NCI-H1417 treated with DMSO at 0.1 percent for 48 hours (cell line): Measurements from ENCODE around the gene KIAA1755.
"Not testable (repeated sequence)": the region's sequence is repeated elsewhere in the genome, so short reads cannot be mapped to it uniquely, and the experiment has no call there.

Experiments
- DNase-seq: peaks from one replicate; lab custom pipeline; 2025; lab: John Stamatoyannopoulos, UW

The KIAA1755 gene

DNA sequence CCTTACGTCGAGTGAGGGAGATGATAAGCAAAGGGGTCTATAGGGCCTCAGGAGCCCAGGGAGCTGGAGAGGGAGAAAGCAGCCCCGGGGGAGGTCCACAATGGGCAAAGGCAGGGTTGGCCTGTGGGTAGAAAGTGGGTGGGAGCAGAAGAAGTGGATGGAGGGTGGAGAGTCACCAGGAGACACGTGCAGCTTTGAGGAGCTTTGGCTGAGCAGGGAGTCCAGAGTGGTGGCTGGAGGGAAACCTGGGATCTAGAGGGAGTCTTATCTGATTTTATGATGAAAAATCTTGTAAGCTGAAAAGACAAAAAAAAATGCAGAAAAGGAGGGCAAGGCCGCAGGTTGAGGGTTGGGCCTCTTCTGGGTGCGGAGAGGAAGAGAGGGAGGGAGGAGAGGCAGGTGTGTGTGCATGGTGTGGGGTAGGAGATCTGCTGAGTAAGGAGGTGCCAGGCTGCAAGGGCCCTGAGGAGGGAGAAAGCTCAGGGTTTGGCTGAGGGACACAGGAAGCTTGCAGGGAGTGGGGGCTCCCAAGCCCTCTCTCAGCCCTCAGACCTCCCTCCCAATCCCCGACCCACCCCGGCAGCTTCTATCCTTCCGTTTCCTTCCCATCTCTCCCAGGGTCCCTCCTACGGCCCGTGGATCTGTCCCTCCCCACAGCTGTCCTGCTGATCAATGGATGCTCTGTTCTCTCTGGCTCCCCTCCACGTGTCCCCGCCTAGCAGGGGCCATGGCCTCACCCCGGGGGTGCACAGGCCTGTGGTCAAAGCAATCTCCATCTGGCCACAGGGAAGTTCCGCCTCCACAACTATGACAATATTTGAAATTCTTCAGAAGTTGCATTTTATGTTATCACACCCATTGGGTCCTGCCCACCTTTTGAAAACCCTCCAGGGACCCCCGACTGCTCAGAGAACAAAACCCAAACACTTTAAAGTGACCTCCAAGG lies 26.3 kb upstream of the KIAA1755 start:
- no peak for DNase-seq

DNA sequence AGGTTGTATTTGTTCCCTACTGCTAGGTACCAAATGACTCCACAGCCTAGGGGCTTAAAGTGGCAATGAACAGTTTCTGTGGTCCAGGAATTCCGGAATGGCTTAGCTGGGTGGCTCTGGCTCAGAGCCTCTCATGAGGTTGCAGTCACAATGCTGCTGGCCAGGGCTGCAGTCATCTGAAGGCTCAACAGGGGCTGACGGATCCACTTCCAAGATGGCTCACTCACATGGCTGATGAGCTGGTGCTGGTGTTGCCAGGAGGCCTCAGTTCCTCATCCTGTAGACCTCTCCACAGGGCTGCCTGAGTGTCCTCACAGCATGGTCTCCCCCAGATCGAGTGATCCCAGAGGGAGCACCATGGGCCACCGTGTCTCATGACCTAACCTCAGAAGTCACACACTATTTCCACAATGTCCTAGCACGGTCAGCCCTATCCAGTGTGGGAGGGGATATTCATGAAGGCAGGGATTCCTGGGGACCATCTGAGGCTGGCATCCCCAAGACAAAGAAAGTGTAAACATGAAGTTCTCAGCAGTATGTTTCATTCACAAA lies 24.4 kb upstream of the KIAA1755 start:
- DNase-seq, result no peak

DNA sequence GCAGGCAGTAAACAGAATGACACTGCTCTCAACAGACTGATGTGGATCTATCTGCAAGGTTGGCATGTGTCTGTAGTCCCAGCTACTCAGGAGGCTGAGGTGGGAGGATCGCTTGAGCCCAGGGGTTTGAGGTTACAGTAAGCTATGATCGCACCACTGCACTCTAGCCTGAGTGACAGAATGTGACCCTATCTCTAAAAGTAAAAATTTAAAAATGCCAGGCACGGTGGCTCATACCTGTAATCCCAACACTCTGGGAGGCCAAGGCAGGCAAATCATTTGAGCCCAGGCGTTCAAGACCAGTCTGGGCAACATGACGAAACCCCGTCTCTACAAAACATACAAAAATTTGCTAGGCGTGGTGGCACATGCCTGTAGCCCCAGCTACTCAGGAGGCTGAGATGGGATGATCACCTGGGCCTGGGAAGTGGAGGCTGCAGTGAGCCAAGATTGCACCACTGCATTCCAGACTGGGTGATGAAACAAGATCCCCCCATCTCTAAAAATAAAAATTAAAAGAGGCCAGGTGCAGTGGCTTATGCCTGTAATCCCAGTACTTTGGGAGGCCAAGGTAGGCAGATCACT lies 23.6 kb upstream of the KIAA1755 start:
- DNase-seq, result not testable (repeated sequence)

DNA sequence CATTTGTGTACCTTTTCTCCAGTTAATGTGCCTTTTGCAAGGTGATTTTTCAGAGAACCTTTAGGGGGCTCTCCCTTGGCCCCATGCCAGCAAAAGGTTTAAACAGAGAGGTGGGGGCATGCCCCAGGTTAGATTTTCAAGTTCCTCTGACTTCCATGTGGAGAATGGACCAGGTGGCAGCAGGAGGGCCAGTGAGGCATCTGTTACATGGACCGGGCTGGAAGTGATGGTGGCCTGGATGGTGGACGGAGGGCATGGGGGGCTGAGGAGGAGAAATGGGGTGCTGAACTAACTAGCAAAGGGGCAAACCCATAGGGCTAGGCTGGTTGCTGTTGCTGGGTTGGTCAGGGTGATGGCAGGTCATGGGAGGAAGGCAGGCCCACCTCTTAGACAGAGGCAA lies 22.7 kb upstream of the KIAA1755 start:
- DNase-seq, result no peak

DNA sequence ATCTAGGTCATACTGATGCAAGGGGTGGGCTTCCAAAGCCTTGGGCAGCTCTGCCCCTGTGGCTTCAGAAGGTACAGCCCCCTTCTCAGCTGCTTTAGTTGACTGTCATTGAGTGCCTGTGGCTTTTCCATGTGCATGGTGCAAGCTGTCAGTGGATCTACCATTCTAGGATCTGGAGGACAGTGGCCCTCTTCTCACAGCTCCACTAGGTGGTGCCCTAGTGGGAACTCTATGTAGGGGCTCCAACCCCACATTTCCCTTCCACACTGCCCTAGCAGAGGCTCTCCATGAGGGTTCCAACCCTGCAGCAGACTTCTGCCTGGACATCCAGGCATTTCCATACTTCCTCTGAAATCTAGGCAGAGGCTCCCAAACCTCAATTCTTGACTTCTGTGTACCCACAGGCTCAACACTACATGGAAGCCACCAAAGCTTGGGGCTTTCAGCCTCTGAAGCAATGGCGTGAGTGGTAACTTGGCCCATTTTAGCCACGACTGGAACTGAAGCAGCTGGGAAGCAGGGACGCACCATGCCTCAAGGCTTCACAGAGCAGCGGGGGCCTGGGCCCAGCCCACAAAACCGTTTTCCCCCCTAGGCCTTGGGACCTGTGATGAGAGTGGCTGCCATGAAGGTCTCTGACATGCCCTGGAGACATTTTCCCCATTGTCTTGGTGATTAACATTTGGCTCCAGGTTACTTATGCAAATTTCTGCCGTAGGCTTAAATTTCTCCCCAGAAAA lies 20.8 kb upstream of the KIAA1755 start:
- DNase-seq, result not testable (repeated sequence)

DNA sequence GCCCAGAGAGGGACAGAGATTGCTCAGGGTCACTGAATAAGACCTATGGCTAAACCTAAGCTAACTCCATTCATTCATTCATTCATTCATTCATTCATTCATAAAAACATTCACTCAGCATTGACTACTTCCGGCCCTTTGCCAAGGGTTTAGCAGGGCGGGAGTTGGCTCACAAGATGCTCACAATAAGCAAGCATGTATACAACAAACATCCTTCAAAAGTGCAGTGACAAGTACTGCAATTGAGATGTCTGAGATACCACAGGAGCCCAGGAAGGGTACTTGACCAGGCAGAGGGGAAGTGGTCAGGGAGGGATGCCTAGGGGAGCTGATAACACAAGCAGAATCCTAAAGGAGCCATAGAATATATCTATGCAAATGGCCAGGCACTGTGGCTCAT lies 18.2 kb upstream of the KIAA1755 start:
- no peak for DNase-seq

DNA sequence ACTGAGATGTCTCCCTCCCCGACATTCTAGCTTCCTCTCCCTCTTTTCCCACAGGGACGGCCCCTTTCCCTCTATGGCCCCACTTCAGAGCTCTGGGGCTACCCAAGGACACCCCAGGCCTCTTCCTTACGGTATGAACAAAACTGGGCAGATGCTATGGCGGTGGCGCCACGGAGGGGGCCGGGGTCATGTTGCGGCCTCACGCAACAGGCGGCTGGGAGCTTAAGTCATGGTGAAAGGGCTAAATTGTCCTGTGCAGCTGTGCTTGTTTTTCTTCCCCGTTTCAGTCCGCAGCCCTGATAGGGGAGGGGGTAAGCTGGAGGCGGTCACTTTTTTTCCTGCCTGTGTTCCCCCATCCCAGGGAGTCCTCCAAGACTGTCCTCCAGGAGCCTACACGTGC lies 17.6 kb upstream of the KIAA1755 start:
- no peak for DNase-seq

DNA sequence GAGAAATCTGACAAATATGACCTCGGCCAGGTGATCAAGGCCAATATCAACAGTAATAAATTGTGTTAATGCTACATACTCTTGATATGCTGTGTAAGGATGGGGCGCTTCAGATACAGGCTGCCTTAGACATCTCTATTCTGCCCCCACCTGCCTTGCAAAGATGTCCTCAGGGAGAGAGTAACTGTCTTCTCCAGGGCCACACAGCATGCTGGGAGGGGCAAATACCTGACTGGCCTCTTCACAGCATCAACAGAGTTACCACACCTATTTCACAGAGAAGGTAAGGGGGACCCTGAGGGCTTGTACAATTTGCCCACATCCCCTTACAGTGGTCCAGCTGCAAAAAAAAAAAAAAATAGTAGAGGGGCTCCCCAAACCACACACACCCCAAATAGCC lies 17.2 kb upstream of the KIAA1755 start:
- no peak for DNase-seq

DNA sequence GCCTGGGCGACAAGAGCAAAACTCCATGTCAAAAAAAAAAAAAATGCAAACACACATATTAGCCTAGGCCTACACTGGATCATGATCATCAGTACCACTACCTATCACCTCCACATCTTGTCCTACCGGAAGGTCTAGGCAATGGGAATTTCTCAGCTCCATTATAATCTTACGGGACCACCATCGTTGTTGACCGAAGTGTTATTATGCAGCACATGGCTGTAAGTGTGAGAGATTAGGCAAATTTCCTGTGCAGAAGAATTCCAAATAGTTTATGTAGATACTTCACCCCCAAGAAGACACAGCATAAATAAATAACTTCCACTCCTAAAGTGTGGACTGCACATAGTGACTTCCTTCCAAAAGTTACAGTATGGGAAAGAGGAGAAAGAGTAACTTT lies 16.8 kb upstream of the KIAA1755 start:
- DNase-seq, result no peak

DNA sequence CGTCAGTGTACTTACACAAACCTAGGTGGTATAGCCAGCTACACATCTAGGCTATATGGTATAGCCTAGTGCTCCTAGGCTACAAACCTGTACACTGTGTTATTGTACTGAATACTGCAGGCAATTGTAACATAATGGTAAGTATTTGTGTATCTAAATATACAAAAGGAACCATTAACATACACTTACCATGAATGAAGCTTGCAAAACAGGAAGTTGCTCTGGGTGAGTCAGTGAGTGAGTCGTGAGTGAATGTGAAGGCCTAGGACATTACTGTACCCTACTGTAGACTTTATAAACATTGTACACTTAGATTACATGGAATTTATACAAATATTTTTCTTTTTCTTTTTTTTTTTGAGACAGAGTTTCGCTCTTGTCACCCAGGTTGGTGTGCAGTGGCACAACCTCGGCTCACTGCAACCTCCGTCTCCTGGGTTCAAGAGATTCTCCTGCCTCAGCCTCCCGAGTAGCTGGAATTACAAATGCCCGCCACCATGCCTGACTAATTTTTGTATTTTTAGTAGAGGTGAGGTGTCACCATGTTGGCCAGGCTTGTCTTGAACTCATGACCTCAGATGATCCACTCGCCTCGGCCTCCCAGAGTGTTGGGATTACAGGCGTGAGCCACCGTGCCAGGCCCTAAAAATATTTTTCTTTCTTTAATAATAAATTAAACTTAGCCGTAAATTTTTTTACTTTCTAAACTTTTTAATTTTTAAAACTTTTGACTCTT lies 15.4 kb upstream of the KIAA1755 start:
- no peak for DNase-seq

DNA sequence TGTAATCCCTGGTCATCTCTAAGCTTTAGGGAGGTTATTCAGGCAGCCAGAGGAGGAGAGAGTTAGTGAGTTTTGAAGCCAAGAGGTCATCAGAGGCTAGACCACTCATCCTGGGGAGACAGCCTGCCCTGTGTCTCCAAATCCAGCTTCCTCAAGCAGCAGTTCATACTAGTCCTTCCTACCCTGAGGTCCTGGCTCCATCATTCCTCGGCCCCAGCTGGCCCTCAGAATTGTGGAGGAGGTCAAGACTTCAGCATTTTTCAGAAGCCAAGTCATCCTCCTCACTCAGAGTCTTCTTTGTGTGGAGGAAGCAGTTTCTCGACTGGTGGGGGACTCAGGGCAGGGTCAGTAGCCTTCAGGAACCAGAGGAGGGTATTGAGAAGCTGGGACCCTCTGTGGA lies 12.4 kb upstream of the KIAA1755 start:
- no peak for DNase-seq

DNA sequence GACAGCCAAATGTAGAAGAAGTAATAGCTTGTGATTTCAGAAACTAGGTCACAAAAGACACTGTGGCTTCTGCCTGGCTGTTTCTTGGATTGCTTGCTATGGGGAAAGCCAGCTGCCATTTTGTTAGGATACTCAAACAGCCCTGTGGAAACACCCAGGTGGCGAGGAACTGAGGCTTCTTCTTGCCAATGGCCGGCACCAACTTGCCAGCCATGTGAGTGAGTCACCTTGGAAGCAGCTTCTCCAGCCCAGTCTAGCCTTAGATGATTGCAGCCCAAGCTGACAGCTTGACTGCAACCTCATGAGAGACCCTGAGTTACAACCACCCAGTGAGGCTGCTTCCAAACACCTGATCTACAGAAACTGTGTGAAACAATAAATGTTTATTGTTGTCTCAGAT lies 11.9 kb upstream of the KIAA1755 start:
- no peak for DNase-seq

DNA sequence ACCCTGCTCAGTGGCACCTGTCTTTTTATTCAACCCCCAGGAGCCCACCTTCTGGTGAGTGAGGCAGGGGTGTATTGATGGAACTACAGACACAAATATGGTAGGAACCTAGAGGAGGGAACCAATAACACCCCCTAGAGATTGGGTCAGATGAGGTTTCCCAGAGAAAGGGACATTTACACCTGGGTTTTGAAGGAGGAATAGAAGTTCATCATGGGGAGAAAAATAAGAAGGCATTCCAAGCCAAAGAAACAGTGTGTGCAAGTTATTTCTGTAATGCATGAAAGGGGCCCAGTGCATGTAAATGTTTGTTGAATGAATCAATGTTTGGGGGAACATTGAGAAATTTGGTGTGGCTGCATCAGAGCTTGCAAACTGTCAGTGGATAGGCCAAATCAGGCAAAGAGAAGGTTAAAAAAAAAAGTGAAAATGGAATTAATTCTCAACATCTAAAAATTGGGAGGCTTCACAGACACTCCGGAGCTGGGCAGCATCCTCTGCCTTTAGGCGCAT lies 11.1 kb upstream of the KIAA1755 start:
- DNase-seq, result no peak

DNA sequence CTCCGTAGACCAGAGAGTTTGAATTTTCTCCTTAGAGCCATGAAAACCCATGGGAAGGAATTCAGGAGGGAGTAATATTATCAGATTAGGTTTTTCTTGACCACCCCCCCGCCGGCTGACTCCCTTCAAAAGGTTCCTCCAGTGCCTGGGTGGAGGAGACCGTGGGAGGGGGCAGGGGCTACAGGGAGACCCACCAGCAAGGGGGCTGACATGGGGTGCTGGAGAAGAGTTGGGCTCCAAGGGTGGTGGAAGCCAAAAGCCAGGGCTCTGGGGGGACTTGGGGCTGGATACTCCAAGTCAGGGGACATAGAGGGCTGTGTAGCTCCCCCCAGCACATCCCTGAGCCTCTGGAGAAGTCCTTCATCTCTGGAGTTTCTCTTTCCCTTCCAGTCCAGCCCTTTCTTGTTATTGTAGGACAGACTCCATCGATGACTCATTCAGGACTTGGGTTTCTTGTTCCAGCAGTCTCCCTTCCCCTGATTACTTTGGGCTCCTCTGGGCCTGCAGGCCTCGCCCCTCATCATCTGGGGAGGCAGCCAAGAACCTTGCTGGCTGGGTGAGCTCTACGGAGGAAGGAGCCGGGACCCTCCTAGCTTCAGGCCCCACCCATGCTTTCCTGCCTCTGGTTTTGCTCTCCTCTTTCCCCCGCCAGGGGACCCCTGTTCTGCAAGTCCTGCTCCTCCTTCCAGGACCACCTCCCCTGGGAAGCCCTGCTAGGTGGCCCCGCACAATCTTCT lies 10.5 kb upstream of the KIAA1755 start:
- DNase-seq, result no peak

DNA sequence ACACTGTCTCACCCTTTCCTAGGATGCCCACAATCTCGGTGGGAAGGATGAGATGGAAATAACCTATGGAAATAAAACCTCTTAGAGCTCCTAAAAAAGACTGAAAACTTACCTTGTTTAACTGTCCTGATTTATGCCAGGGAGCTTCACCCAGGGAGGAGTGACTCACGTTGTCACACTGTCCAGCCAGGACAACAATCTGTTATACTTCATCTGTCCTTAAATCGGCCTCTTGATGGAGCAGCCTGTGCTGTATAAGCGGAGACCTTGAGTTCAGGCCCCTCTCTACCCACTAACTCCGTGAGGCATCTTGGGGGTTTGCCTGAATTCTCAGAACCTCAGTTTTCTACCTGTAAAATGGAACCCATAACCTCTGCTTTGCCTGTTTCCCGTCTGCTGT lies 9.2 kb upstream of the KIAA1755 start:
- no peak for DNase-seq

DNA sequence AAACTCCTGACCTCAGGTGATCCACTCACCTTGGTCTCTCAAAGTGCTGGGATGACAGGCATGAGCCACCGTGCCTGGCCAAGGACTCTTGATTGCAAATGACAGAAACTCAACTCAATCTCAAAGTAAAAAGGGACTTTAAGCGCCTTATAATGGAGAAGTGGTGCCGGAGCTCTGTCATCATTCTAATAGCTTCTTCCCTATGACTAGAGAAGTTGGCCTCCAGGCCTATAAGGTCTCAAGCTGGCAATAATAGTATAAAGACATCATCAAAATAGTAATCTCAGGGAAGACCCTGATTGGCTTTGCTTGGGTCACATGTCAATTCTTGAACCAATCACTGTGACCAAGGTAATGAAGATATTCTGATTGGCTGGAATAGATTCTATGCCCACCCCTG lies 8.5 kb upstream of the KIAA1755 start:
- no peak for DNase-seq

DNA sequence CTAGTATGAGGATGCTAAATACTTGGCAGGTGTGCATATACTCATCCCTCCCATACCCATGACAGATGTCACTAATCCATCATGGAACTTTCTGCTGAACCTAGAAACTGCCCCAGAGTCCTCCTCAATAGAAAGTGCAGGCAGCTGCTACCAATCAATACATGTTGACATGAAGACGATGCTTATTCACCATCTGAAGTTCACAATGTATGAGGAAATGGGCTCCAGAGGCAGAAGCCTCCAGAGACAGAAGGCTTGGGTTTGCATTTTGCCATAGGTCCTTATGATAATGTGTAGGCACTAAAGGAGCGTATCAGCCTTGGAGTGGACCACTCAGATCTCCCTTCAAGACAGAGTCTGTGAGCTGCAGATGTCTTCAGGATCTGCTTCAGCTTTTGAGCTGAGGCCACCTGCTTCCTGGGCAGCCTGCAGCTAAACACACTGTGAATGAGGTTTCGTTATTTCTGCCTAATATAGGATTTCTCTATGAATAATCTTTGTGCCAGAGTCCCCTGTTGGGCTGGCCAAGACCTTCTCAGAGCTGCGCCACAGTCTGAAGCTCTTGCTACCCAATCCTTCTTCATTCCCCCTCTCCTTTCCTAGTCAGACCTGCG lies 7.5 kb upstream of the KIAA1755 start:
- no peak for DNase-seq

DNA sequence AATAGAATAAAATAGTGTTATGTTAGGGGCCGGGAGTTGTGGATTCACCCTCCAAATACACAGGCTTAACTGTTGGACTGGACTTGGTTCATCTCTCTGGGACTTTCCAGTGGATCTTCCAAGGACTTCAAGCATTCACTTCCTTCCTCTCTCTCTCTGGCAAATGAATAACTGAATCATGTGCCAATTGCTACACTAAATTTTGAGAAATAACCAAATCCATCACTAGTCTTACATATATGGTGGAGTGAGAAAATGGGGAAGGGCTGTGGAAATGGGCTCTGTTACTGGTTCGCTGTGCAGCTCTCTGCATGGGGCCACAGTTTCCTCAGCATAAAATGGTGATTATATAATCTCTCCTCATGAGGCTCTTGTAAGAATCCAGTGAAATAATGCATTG lies 6.8 kb upstream of the KIAA1755 start:
- DNase-seq, result no peak

DNA sequence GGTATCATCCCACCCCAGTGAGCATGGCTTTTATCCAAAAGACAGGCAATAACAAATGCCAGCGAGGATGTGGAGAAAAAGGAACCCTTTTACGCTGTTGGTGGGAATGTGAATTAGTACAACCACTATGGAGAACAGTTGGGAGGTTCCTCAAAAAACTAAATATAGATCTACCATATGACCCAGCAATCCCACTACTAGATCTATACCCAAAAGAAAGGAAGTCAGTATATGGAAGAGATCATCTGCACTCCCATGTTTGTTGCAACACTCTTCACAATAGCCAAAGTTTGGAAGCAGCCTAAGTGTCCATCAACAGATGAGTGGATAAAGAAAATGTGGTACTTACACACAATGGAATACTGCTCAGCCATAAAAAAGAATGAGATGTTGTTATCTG lies 5.9 kb upstream of the KIAA1755 start:
- DNase-seq, result no peak

DNA sequence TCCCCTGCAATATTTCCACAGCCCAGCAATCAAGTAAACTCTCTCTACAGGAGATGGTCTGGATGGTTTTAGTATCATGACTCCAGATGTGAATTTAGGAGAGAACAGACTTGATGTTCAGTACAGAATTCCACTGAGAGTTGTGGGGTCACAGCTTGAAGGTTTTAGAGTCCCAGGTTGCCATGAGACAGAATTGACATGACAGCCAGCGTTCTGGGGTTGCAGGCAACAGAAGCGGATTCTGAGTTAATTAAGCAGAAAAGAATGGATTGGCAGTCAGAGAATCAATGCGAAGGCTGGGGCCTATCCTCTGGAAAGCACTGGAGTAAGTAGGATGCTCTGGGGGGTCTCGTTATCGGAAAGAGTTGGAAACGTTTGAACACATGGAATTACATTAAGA lies 2.4 kb upstream of the KIAA1755 start:
- no peak for DNase-seq

DNA sequence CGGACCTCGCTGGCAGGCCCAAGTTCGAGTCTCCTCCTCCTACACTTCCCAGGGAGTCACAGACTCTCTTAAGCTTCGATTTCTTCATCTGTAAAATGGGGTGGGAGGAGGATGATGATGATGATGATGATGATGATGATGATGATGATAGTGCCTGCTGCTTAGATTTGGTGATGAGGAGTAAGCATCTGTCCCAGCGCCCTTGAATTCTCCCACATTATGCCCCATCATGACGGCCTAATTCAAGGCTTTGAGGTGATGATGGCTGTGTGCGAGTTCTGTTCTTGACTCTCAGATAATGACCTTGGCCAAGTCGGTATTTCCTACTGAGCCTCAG lies 487 bp upstream of the KIAA1755 start:
- no peak for DNase-seq
